ENCODE measurements around the gene PALLD. TPM values are rescaled to one million over a fixed set of nuclear protein-coding genes. Genes with fewer than 3 reads are reported as not detected.

The PALLD gene
- total RNA-seq, 1 donor from 2014 or later, result 93.5 TPM

GRCh38 chr4:168683595-168683994 is 186.7 kb downstream of the PALLD start:
- no peak overlapping the region for H3K27ac Mint-ChIP-seq
- DNase-seq (ENCODE audit: extremely low spot score, unreplicated experiment), result no peak
- H3K9me3 Mint-ChIP-seq, result no peaks in the 10 kb centered on the region
- TF ChIP-seq, protein P1, sequence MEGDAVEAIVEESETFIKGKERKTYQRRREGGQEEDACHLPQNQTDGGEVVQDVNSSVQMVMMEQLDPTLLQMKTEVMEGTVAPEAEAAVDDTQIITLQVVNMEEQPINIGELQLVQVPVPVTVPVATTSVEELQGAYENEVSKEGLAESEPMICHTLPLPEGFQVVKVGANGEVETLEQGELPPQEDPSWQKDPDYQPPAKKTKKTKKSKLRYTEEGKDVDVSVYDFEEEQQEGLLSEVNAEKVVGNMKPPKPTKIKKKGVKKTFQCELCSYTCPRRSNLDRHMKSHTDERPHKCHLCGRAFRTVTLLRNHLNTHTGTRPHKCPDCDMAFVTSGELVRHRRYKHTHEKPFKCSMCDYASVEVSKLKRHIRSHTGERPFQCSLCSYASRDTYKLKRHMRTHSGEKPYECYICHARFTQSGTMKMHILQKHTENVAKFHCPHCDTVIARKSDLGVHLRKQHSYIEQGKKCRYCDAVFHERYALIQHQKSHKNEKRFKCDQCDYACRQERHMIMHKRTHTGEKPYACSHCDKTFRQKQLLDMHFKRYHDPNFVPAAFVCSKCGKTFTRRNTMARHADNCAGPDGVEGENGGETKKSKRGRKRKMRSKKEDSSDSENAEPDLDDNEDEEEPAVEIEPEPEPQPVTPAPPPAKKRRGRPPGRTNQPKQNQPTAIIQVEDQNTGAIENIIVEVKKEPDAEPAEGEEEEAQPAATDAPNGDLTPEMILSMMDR (conservative IDR thresholded peaks at IDR 0.05), result no peak
- peaks cover 42% of the 10 kb centered on the region for H3K36me3 Mint-ChIP-seq
- H3K4me3 Mint-ChIP-seq, result no peak overlapping the region
- H3K27me3 Mint-ChIP-seq, result no peaks in the 10 kb centered on the region
- H3K4me1 Mint-ChIP-seq (ENCODE audit: unreplicated experiment), result peaks cover 17% of the 10 kb centered on the region

DNA sequence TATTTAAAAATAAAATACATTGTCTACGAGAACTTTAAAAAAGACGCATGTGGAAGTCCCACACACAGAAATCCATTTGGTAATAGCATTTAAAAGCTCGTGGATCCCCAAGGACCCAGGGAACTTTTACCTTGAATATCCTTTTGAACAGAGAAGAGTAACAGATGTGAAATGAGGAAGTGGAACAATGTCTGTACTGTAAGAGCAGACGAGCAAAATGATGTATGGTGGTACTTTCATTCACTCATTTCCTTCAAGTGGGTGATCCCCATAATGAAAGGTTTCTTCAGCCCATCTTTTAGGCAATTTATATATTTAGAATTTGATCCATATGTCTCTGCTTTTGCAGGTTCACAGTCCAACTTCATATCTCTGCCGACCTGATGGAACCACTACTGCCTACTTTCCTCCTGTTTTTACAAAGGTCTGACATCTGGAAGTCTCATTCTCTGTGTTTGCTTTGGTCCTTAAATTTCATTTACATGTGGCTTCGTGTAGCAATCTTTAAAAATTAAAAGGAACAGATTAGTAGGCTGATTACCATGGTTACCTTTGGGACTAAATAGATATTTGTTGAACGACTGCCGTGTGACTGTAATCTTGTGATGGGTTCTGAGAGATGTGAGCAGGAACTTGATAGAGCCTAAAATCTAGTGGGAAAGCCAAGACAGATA is 188.4 kb downstream of the PALLD start:
- TF ChIP-seq, protein P1 (conservative IDR thresholded peaks at IDR 0.05), result no peak
- Mint-ChIP-seq H3K36me3 (peaks cover 43% of the 10 kb centered on the region), H3K27me3 (no peaks in the 10 kb centered on the region), H3K27ac (no peak overlapping the region), H3K4me1 (ENCODE audit: unreplicated experiment) (peaks cover 19% of the 10 kb centered on the region), H3K4me3 (no peak overlapping the region), H3K9me3 (no peaks in the 10 kb centered on the region)
- no peak for DNase-seq (ENCODE audit: extremely low spot score, unreplicated experiment)

GRCh38 chr4:168688584-168688983 is 191.7 kb downstream of the PALLD start:
- H3K36me3 Mint-ChIP-seq, result peaks cover 33% of the 10 kb centered on the region

DNA sequence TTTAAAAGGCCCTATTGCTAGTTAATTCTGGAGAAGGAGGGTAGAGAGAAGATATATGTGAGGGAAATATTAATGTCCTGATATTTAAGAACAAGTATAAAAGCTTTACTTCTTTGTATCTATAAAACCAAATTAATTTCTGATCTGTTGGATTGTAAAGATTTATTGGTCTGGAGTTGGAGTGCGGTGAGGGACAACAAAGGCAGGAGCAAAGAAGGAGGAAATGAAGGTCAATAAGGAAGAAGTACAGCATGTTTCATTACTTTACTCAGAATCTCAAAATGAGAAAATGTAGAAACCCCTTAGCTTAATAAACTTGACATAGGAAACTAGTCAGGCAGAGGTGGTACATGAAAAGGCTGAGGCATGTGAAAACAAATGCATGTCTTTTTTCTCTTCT is 192.9 kb downstream of the PALLD start:
- peaks cover 55% of the 10 kb centered on the region for H3K4me1 Mint-ChIP-seq (ENCODE audit: unreplicated experiment)
- TF ChIP-seq, protein P1 (conservative IDR thresholded peaks at IDR 0.05), result no peak
- H3K27me3 Mint-ChIP-seq, result no peaks in the 10 kb centered on the region
- no peaks in the 10 kb centered on the region for H3K9me3 Mint-ChIP-seq
- H3K27ac Mint-ChIP-seq, result no peak overlapping the region
- no peak overlapping the region for H3K4me3 Mint-ChIP-seq
- no peak for DNase-seq (ENCODE audit: extremely low spot score, unreplicated experiment)
- peaks cover 27% of the 10 kb centered on the region for H3K36me3 Mint-ChIP-seq

More at GRCh38 chr4:168688584-168688983, 191.7 kb downstream of the PALLD start:
- DNase-seq (ENCODE audit: extremely low spot score, unreplicated experiment), result no peak
- Mint-ChIP-seq H3K27me3 (no peaks in the 10 kb centered on the region), H3K4me3 (no peak overlapping the region), H3K9me3 (no peaks in the 10 kb centered on the region), H3K4me1 (ENCODE audit: unreplicated experiment) (peaks cover 44% of the 10 kb centered on the region), H3K27ac (no peak overlapping the region)
- TF ChIP-seq, protein P1 (conservative IDR thresholded peaks at IDR 0.05), result no peak

GRCh38 chr4:168690199-168690598 is 193.3 kb downstream of the PALLD start:
- Mint-ChIP-seq H3K36me3 (peaks cover 25% of the 10 kb centered on the region), H3K4me3 (no peak overlapping the region), H3K4me1 (ENCODE audit: unreplicated experiment) (peaks cover 59% of the 10 kb centered on the region), H3K9me3 (no peaks in the 10 kb centered on the region), H3K27ac (no peak overlapping the region), H3K27me3 (no peaks in the 10 kb centered on the region)
- TF ChIP-seq, protein P1 (conservative IDR thresholded peaks at IDR 0.05), result no peak
- DNase-seq (ENCODE audit: extremely low spot score, unreplicated experiment), result no peak

Measured in type B pancreatic cell (in vitro differentiated cells).